Activated CD8-positive, alpha-beta T cell treated with anti-CD3 and anti-CD28 coated beads for 36 hours (primary cell): ENCODE measurements around the gene BRINP3. TPM values are rescaled to one million over a fixed set of nuclear protein-coding genes. Genes with fewer than 3 reads are reported as not detected.

ENCODE experiments used
- ATAC-seq: fragments of 200-7000 bp; cut with Tn5 transposase; one replicate; pipeline ENCODE4 v1.10.0; 2021; ENCODE audit warnings: mild to moderate bottlenecking, moderate library complexity
- CTCF ChIA-PET: fragments of 350-600 bp; sonication (Branson Sonifier 250); formaldehyde crosslinking; loops from one replicate; lab custom pipeline; 2021; ENCODE audit warnings: antibody characterized with exemption; lab: Charles Lee
- POLR2A ChIA-PET: fragments of 350-600 bp; sonication (Branson Sonifier 250); formaldehyde crosslinking; loops from one replicate; lab custom pipeline; 2021; ENCODE audit warnings: antibody characterized with exemption; lab: Charles Lee
- DNase-seq: peaks from one replicate; pipeline ENCODE4 v3.0.0-alpha.2; 2020
- H3K27ac Mint-ChIP-seq: one replicate; pipeline ENCODE4 v1.8.0; 2021; ENCODE audit warnings: mild to moderate bottlenecking, mixed read lengths
- H3K27me3 Mint-ChIP-seq: one replicate; pipeline ENCODE4 v1.8.0; 2021; ENCODE audit warnings: mixed read lengths
- H3K36me3 Mint-ChIP-seq: one replicate; pipeline ENCODE4 v1.8.0; 2021; ENCODE audit warnings: low read depth, mixed read lengths
- H3K4me1 Mint-ChIP-seq: one replicate; pipeline ENCODE4 v1.8.0; 2021; ENCODE audit warnings: low read depth, mixed read lengths
- H3K4me3 Mint-ChIP-seq: one replicate; pipeline ENCODE4 v1.8.0; 2021; ENCODE audit warnings: mild to moderate bottlenecking, moderate library complexity, mixed read lengths
- H3K9me3 Mint-ChIP-seq: one replicate; pipeline ENCODE4 v1.8.0; 2021; ENCODE audit warnings: mixed read lengths
- intact Hi-C: fragments of 100-400 bp; cut with micrococcal nuclease; formaldehyde crosslinking; loops from one replicate; pipeline ENCODE4 v1.10.0; 2022
- total RNA-seq, 2 experiments: library from RNA; stranded (reverse); gene quantifications; one replicate each; pipeline ENCODE4 v1.2.3, GENCODE V29; 2021
- TF ChIP-seq, protein P1 (sequence below): fragments of 200-600 bp; IDR thresholded peaks from one replicate; pipeline ENCODE4 v1.8.0; 2022; ENCODE audit warnings: antibody characterized with exemption, mild to moderate bottlenecking

The BRINP3 gene
- total RNA-seq, 2 experiments from 2014 or later, result not detected

DNA sequence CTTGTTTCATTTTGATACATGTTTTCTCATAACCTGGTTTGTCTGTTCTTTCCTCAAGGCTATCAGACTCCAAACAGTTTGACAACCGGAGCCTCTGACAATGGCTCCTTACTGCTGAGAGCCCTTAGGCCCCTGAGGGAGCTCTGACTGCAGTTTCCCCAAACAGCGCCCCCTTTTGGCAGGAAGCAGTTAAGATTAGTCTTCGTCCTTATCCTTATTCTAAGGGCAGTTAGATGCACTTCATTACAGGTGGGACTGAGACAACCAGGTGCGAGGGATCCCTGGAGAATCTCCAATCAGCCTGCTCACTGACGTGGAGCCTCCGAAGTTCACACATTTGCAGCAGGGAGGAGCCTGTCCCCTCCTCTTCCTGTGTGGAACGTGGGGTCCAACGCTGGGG lies 393.1 kb downstream of the BRINP3 start:
- CTCF ChIA-PET, result no interaction called here
- no peak overlapping the region for H3K27ac Mint-ChIP-seq

DNA sequence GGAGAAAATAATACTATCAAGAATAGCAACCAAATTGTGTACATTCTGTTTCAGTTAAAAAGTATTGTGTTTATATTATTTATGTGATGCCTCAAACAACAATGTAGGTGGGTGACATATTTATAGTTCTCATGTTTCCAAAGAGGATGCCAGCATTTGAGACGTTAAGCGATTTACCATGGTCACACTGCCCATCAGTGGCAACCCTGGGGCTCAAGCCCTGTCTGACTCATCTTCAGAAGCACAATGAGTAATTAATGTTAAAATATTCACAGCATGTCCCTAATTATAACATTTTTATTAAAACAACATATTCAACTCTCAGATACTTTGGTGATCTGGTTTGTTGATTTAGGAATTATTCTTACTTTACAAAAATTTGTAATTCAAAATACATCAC lies 409.4 kb downstream of the BRINP3 start:
- Mint-ChIP-seq H3K27me3 (no peaks in the 10 kb centered on the region), H3K36me3 (no peaks in the 10 kb centered on the region), H3K27ac (no peak overlapping the region), H3K4me1 (no peaks in the 10 kb centered on the region), H3K4me3 (no peak overlapping the region), H3K9me3 (peaks cover 3% of the 10 kb centered on the region)
- intact Hi-C loops, result no loop called here
- ChIA-PET POLR2A (no interaction called here), CTCF (no interaction called here)
- DNase-seq (no peak), ATAC-seq (no peak)
- TF ChIP-seq, protein P1, sequence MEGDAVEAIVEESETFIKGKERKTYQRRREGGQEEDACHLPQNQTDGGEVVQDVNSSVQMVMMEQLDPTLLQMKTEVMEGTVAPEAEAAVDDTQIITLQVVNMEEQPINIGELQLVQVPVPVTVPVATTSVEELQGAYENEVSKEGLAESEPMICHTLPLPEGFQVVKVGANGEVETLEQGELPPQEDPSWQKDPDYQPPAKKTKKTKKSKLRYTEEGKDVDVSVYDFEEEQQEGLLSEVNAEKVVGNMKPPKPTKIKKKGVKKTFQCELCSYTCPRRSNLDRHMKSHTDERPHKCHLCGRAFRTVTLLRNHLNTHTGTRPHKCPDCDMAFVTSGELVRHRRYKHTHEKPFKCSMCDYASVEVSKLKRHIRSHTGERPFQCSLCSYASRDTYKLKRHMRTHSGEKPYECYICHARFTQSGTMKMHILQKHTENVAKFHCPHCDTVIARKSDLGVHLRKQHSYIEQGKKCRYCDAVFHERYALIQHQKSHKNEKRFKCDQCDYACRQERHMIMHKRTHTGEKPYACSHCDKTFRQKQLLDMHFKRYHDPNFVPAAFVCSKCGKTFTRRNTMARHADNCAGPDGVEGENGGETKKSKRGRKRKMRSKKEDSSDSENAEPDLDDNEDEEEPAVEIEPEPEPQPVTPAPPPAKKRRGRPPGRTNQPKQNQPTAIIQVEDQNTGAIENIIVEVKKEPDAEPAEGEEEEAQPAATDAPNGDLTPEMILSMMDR, result no peak

More for the DNA sequence above, 393.1 kb downstream of the BRINP3 start:
- DNase-seq (no peak), ATAC-seq (no peak)
- Mint-ChIP-seq H3K36me3 (no peaks in the 10 kb centered on the region), H3K4me3 (no peak overlapping the region), H3K27me3 (no peaks in the 10 kb centered on the region), H3K9me3 (no peaks in the 10 kb centered on the region), H3K4me1 (no peaks in the 10 kb centered on the region)
- intact Hi-C loops, result no loop called here
- TF ChIP-seq, protein P1, result no peak
- POLR2A ChIA-PET, result no interaction called here

DNA sequence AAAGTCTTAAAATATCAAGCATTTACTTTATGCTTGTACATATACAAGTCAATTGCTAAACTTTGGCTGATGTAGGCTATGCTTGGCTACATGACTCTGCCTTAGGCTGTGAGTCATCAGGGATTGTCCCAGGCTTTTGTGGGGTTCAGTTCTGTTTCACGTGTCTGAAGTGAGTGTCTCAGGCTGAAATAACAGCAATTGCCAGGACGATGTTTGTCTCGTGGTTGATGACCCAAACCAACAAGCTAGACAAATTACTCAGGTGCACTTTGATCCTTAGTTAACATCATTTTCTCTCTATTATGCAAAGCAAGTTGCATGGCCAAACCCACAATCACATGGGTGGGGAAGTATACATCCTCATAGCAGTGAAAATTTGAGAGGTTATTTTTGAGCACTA lies 410.1 kb downstream of the BRINP3 start:
- Mint-ChIP-seq H3K9me3 (peaks cover 3% of the 10 kb centered on the region), H3K36me3 (no peaks in the 10 kb centered on the region), H3K4me1 (no peaks in the 10 kb centered on the region), H3K4me3 (no peak overlapping the region), H3K27me3 (no peaks in the 10 kb centered on the region), H3K27ac (no peak overlapping the region)
- ATAC-seq, result no peak
- POLR2A ChIA-PET, result no interaction called here
- intact Hi-C loops, result no loop called here
- TF ChIP-seq, protein P1, result no peak
- CTCF ChIA-PET, result no interaction called here
- DNase-seq, result no peak

DNA sequence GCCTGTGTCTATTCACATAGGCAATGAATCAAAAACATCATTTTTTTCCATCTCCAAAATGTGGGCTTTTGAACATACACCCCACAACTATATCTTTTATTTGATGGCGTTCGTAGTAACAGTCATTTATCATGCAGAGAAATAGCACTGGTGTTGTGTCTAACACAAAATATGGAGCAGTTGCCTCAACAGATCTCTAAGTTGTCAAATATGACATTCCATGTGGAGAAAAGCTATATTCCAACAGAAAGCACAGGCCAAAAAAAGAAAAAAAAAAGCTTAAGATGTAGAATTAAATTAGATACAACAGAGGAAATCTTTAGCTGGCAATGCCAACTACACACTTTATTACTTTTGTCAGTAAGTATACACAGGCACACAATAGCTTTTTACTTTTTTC lies 411.7 kb downstream of the BRINP3 start:
- no peak for ATAC-seq
- Mint-ChIP-seq H3K27ac (no peak overlapping the region), H3K4me1 (no peaks in the 10 kb centered on the region), H3K4me3 (no peak overlapping the region), H3K9me3 (peaks cover 5% of the 10 kb centered on the region), H3K27me3 (no peaks in the 10 kb centered on the region), H3K36me3 (no peaks in the 10 kb centered on the region)
- ChIA-PET CTCF (no interaction called here), POLR2A (no interaction called here)
- no peak for DNase-seq
- TF ChIP-seq, protein P1, result no peak
- intact Hi-C loops, result no loop called here

DNA sequence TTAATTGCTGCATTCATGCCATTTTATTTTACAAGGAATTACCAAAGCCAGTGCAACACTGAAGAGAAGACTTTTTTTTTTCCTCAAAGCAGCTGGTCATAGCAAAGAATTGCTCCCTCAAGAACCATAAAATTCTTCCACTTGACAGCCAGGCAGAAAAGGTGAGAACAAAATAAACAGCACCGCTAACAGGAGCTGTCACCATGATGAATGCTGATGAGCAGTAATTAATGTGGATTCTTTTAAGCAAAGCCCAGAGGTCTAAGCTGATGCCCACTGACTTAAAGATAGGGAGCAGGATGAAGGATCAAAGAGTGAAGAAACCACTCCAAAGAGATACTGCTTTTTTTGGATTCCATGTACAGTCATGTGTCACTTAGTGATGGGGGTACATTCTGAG lies 428.4 kb downstream of the BRINP3 start:
- ChIA-PET POLR2A (no interaction called here), CTCF (no interaction called here)
- Mint-ChIP-seq H3K27ac (no peak overlapping the region), H3K4me3 (no peak overlapping the region), H3K27me3 (no peaks in the 10 kb centered on the region), H3K36me3 (no peaks in the 10 kb centered on the region), H3K9me3 (peaks cover 8% of the 10 kb centered on the region), H3K4me1 (no peaks in the 10 kb centered on the region)
- TF ChIP-seq, protein P1, result no peak
- intact Hi-C loops, result no loop called here
- no peak for ATAC-seq
- DNase-seq, result no peak
